HEK293 (cell line): ENCODE measurements around the gene ZNF467.

ENCODE experiments used
- YY1 ChIP-seq: fragments of 450-650 bp; formaldehyde crosslinking; IDR thresholded peaks from 2 replicates; pipeline ENCODE4 v1.5.1; 2018; ENCODE audit warnings: missing biosample characterization, missing genetic modification characterization
- ZNF121 ChIP-seq: fragments of 450-650 bp; formaldehyde crosslinking; IDR thresholded peaks from 2 replicates; pipeline ENCODE4 v1.5.1; 2016; ENCODE audit warnings: missing biosample characterization, missing genetic modification characterization
- ZNF274 ChIP-seq, 2 experiments: fragments of 200-500 bp in 1 of 2; fragments of 450-650 bp in 1 of 2; sonication (Bioruptor generic) in 1 of 2; formaldehyde crosslinking in 1 of 2; IDR thresholded peaks; 2 replicates each; pipeline versions ENCODE4 v1.5.1 to v1.6.1; 2014 to 2016; ENCODE audit warnings: borderline replicate concordance in 1 of 2, inconsistent platforms in 1 of 2, low read length in 1 of 2, missing biosample characterization in 1 of 2, missing genetic modification characterization in 1 of 2
- ZNF624 ChIP-seq: fragments of 450-650 bp; formaldehyde crosslinking; IDR thresholded peaks from 2 replicates; pipeline ENCODE4 v1.5.1; 2017; ENCODE audit warnings: missing biosample characterization, missing genetic modification characterization
- TF ChIP-seq, protein P1 (sequence below): fragments of 450-650 bp; formaldehyde crosslinking; IDR thresholded peaks from 2 replicates; pipeline ENCODE4 v1.5.1; 2016; ENCODE audit warnings: missing biosample characterization, missing genetic modification characterization
- TF ChIP-seq, protein P2 (sequence below): fragments of 450-650 bp; formaldehyde crosslinking; IDR thresholded peaks from 2 replicates; pipeline ENCODE4 v1.5.1; 2016; ENCODE audit warnings: missing biosample characterization, missing genetic modification characterization

DNA sequence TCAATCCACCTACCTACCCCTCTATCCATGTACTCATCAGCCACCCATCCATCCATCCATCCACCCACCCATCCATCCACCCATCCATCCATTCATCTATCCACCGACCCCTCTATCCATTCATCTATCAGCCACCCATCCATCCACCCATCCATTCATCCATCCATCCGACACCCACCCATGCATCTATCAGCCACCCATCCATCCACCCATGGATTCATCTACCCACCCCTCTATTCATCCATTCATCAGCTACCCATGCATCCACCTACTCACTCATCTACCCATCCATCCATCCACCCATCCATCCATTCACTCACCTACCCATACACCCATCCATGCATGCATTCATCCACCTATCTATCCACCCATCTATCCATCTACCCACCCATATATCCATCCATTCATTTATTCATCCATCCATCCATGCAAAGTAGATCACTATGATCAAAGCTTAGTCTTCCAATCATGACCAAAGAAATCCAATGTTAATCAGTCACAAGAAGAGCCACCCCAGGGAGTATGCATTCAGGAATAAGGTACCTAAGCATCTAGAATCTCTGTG lies 27.7 kb upstream of the ZNF467 start:
- TF ChIP-seq ZNF121 (tag by site-specific recombination) (no peak), ZNF274 (IDR thresholded peaks at IDR 0.05; ENCODE audit: low read length) (no peak), ZNF274 (tag by site-specific recombination; IDR thresholded peaks at IDR 0.05; ENCODE audit: borderline replicate concordance) (no peak), YY1 (tag by site-specific recombination) (no peak), ZNF624 (tag by site-specific recombination) (no peak)
- TF ChIP-seq, protein P1, sequence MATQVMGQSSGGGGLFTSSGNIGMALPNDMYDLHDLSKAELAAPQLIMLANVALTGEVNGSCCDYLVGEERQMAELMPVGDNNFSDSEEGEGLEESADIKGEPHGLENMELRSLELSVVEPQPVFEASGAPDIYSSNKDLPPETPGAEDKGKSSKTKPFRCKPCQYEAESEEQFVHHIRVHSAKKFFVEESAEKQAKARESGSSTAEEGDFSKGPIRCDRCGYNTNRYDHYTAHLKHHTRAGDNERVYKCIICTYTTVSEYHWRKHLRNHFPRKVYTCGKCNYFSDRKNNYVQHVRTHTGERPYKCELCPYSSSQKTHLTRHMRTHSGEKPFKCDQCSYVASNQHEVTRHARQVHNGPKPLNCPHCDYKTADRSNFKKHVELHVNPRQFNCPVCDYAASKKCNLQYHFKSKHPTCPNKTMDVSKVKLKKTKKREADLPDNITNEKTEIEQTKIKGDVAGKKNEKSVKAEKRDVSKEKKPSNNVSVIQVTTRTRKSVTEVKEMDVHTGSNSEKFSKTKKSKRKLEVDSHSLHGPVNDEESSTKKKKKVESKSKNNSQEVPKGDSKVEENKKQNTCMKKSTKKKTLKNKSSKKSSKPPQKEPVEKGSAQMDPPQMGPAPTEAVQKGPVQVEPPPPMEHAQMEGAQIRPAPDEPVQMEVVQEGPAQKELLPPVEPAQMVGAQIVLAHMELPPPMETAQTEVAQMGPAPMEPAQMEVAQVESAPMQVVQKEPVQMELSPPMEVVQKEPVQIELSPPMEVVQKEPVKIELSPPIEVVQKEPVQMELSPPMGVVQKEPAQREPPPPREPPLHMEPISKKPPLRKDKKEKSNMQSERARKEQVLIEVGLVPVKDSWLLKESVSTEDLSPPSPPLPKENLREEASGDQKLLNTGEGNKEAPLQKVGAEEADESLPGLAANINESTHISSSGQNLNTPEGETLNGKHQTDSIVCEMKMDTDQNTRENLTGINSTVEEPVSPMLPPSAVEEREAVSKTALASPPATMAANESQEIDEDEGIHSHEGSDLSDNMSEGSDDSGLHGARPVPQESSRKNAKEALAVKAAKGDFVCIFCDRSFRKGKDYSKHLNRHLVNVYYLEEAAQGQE (tag by site-specific recombination): no peak
- TF ChIP-seq, protein P2, sequence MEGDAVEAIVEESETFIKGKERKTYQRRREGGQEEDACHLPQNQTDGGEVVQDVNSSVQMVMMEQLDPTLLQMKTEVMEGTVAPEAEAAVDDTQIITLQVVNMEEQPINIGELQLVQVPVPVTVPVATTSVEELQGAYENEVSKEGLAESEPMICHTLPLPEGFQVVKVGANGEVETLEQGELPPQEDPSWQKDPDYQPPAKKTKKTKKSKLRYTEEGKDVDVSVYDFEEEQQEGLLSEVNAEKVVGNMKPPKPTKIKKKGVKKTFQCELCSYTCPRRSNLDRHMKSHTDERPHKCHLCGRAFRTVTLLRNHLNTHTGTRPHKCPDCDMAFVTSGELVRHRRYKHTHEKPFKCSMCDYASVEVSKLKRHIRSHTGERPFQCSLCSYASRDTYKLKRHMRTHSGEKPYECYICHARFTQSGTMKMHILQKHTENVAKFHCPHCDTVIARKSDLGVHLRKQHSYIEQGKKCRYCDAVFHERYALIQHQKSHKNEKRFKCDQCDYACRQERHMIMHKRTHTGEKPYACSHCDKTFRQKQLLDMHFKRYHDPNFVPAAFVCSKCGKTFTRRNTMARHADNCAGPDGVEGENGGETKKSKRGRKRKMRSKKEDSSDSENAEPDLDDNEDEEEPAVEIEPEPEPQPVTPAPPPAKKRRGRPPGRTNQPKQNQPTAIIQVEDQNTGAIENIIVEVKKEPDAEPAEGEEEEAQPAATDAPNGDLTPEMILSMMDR (tag by site-specific recombination): no peak
